GM23338 (cell line): ENCODE results near the gene CPLX4. TPM values are rescaled to one million over a fixed set of nuclear protein-coding genes. Genes with fewer than 3 reads are reported as not detected.

Experiments
- ATAC-seq: fragments of 200-7000 bp; cut with Tn5 transposase; 3 replicates; pipeline ENCODE4 v1.9.1; 2020
- DNase-seq: peaks from one replicate; pipeline ENCODE4 v3.0.0-alpha.2; 2015; ENCODE audit warnings: low spot score
- H2AFZ ChIP-seq: fragments of 200-600 bp; sonication (generic); 2 replicates; pipeline ENCODE4 v1.8.0; 2016; ENCODE audit warnings: antibody characterized with exemption, mild to moderate bottlenecking, moderate library complexity
- H3F3A ChIP-seq: fragments of 200-600 bp; sonication (generic); replicated peaks from 2 replicates; pipeline ENCODE4 v1.8.0; 2017; ENCODE audit warnings: antibody characterized with exemption, mixed run types, low read depth
- H3K27ac ChIP-seq: fragments of 200-600 bp; sonication (generic); 2 replicates; pipeline ENCODE4 v1.6.1; 2016; ENCODE audit warnings: low read depth
- H3K27me3 ChIP-seq: fragments of 200-600 bp; sonication (generic); 2 replicates; pipeline ENCODE4 v1.8.0; 2016; ENCODE audit warnings: mild to moderate bottlenecking, mixed run types, moderate library complexity; ENCODE audit not compliant: insufficient read depth
- H3K36me3 ChIP-seq: fragments of 200-600 bp; sonication (generic); 2 replicates; pipeline ENCODE4 v1.8.0; 2016; ENCODE audit warnings: mild to moderate bottlenecking; ENCODE audit not compliant: insufficient read depth
- H3K4me1 ChIP-seq: fragments of 200-600 bp; sonication (generic); 2 replicates; pipeline ENCODE4 v1.8.0; 2016; ENCODE audit warnings: mild to moderate bottlenecking, moderate library complexity; ENCODE audit not compliant: insufficient read depth
- H3K4me2 ChIP-seq: fragments of 200-600 bp; sonication (generic); 2 replicates; pipeline ENCODE4 v1.7.1; 2017; ENCODE audit warnings: mixed run types
- H3K4me3 ChIP-seq: fragments of 200-600 bp; sonication (generic); 2 replicates; pipeline ENCODE4 v1.6.1; 2016; ENCODE audit warnings: mixed run types
- H3K79me2 ChIP-seq: fragments of 200-600 bp; sonication (generic); replicated peaks from 2 replicates; pipeline ENCODE4 v1.8.0; 2017; ENCODE audit warnings: mild to moderate bottlenecking; ENCODE audit not compliant: insufficient read depth
- H3K9me2 ChIP-seq: fragments of 200-600 bp; sonication (generic); 2 replicates; pipeline ENCODE4 v1.8.0; 2017; ENCODE audit not compliant: insufficient read depth
- H4K20me1 ChIP-seq: fragments of 200-600 bp; sonication (generic); replicated peaks from 2 replicates; pipeline ENCODE4 v1.8.0; 2017; ENCODE audit warnings: mild to moderate bottlenecking; ENCODE audit not compliant: insufficient read depth
- H3K27ac Mint-ChIP-seq: 2 replicates; pipeline ENCODE4 v1.8.0; 2020; ENCODE audit warnings: inconsistent platforms, mild to moderate bottlenecking, moderate library complexity, mixed read lengths
- H3K27me3 Mint-ChIP-seq: 3 replicates; pipeline ENCODE4 v1.8.0; 2022; ENCODE audit warnings: low read depth, mild to moderate bottlenecking, moderate library complexity, mixed read lengths, inconsistent platforms; ENCODE audit not compliant: insufficient read depth, poor library complexity
- H3K36me3 Mint-ChIP-seq: 3 replicates; pipeline ENCODE4 v1.8.0; 2021; ENCODE audit warnings: low read depth, mild to moderate bottlenecking, inconsistent platforms, moderate library complexity, mixed read lengths
- H3K4me1 Mint-ChIP-seq: 3 replicates; pipeline ENCODE4 v1.8.0; 2020; ENCODE audit warnings: mild to moderate bottlenecking, inconsistent platforms, mixed read lengths
- H3K4me3 Mint-ChIP-seq: 3 replicates; pipeline ENCODE4 v1.8.0; 2021; ENCODE audit warnings: moderate library complexity, mild to moderate bottlenecking, inconsistent platforms, mixed read lengths
- H3K9me3 Mint-ChIP-seq: 3 replicates; pipeline ENCODE4 v1.8.0; 2020; ENCODE audit warnings: moderate library complexity, mild to moderate bottlenecking, inconsistent platforms, mixed read lengths
- CREB1 ChIP-seq: fragments of 250-450 bp; sonication (Bioruptor Pico); IDR thresholded peaks from 2 replicates; pipeline ENCODE4 v1.5.0; 2020; ENCODE audit warnings: low read depth, mild to moderate bottlenecking, moderate library complexity
- EZH2phosphoT487 ChIP-seq: fragments of 200-600 bp; sonication (generic); IDR thresholded peaks from one replicate; pipeline ENCODE4 v1.8.1; 2018; ENCODE audit warnings: antibody characterized with exemption; ENCODE audit not compliant: unreplicated experiment
- JUNB ChIP-seq: IDR thresholded peaks from one replicate; pipeline ENCODE4 v1.6.1; 2016; ENCODE audit warnings: antibody characterized with exemption; ENCODE audit not compliant: unreplicated experiment
- NANOG ChIP-seq: IDR thresholded peaks from 2 replicates; pipeline ENCODE4 v1.6.1; 2016; ENCODE audit warnings: antibody characterized with exemption, borderline replicate concordance
- POLR2AphosphoS5 ChIP-seq: IDR thresholded peaks from 2 replicates; pipeline ENCODE4 v1.6.1; 2016; ENCODE audit warnings: antibody characterized with exemption, low read depth
- STAT1 ChIP-seq: IDR thresholded peaks from one replicate; pipeline ENCODE4 v1.6.1; 2016; ENCODE audit warnings: antibody characterized with exemption; ENCODE audit not compliant: unreplicated experiment
- ZNF114 ChIP-seq: fragments of 250-450 bp; sonication (Bioruptor Pico); IDR thresholded peaks from 2 replicates; pipeline ENCODE4 v1.5.0; 2020; ENCODE audit warnings: mild to moderate bottlenecking, moderate library complexity
- polyA plus RNA-seq: library from polyadenylated mRNA; unstranded; fragments of >200 nt; fragmentation: Nextera tagmentation; extraction: Ambion mirVana; gene quantifications from 2 replicates; pipeline ENCODE4 v1.2.1, GENCODE V29; 2016
- total RNA-seq: library from RNA; depleted of rRNA; stranded (reverse); fragments of >200 nt; shearing (Covaris generic); gene quantifications from 2 replicates; pipeline ENCODE4 v1.2.3, GENCODE V29; 2014
- TF ChIP-seq, protein P1 (sequence below): fragments of 250-450 bp; sonication (Bioruptor Pico); IDR thresholded peaks from 2 replicates; pipeline ENCODE4 v1.5.0; 2020; ENCODE audit warnings: mild to moderate bottlenecking, moderate library complexity
- TF ChIP-seq, protein P2 (sequence below): IDR thresholded peaks from one replicate; pipeline ENCODE4 v1.6.1; 2018; ENCODE audit warnings: antibody characterized with exemption; ENCODE audit not compliant: unreplicated experiment
- TF ChIP-seq, protein P3 (sequence below), 2 experiments: fragments of 200-600 bp in 1 of 2; sonication (generic) in 1 of 2; conservative IDR thresholded peaks; 2 replicates each; pipeline versions ENCODE4 v1.5.1 to v1.6.1; 2016 to 2017; ENCODE audit warnings: antibody characterized with exemption in 2 of 2, low read depth in 2 of 2, mild to moderate bottlenecking in 2 of 2, moderate library complexity in 1 of 2
- TF ChIP-seq, protein P4 (sequence below): IDR thresholded peaks from 2 replicates; pipeline ENCODE4 v1.6.1; 2016; ENCODE audit warnings: antibody characterized with exemption

Gene CPLX4
- total and polyA plus RNA-seq, 2 experiments from 2014 or later: not detected

DNA sequence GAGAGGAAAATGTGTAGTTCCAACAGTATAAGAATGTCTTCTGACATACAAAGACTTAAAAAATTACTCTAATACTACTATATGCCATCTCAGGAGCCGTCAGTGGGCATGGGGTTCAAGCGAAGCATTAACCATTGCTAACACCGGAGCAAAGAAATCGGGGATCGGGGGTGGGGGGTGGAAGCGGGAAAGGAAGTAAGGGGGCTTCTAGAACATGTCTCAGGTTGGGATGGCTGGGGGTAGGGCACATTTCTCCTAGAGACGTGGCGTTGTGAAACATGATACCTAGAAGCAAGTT lies 39.9 kb upstream of the CPLX4 start:
- Histone ChIP-seq H3K27me3 (peaks cover 17% of the 10 kb centered on the region), H2AFZ (peak overlapping the region; percentile 50; the same call in 1 of the 2 replicates), H3K27ac (peak overlapping the region; percentile 86; the same call in 1 of the 2 replicates), H3K79me2 (peaks cover 34% of the 10 kb centered on the region), H3K36me3 (peaks cover 17% of the 10 kb centered on the region), H4K20me1 (peaks cover 3% of the 10 kb centered on the region; the same call in 1 of the 2 replicates), H3K4me1 (peaks cover 15% of the 10 kb centered on the region), H3K4me3 (peak overlapping the region; percentile 94), H3K9me2 (no peaks in the 10 kb centered on the region), H3K4me2 (peak overlapping the region; percentile 89), H3F3A (no peaks in the 10 kb centered on the region)
- no peaks in the 10 kb centered on the region for H3K9me3 Mint-ChIP-seq
- peaks cover 3% of the 10 kb centered on the region for H3K27me3 Mint-ChIP-seq
- H3K4me3 Mint-ChIP-seq: peak overlapping the region; percentile 98
- no peak for TF ChIP-seq EZH2phosphoT487
- TF ChIP-seq, protein P1, sequence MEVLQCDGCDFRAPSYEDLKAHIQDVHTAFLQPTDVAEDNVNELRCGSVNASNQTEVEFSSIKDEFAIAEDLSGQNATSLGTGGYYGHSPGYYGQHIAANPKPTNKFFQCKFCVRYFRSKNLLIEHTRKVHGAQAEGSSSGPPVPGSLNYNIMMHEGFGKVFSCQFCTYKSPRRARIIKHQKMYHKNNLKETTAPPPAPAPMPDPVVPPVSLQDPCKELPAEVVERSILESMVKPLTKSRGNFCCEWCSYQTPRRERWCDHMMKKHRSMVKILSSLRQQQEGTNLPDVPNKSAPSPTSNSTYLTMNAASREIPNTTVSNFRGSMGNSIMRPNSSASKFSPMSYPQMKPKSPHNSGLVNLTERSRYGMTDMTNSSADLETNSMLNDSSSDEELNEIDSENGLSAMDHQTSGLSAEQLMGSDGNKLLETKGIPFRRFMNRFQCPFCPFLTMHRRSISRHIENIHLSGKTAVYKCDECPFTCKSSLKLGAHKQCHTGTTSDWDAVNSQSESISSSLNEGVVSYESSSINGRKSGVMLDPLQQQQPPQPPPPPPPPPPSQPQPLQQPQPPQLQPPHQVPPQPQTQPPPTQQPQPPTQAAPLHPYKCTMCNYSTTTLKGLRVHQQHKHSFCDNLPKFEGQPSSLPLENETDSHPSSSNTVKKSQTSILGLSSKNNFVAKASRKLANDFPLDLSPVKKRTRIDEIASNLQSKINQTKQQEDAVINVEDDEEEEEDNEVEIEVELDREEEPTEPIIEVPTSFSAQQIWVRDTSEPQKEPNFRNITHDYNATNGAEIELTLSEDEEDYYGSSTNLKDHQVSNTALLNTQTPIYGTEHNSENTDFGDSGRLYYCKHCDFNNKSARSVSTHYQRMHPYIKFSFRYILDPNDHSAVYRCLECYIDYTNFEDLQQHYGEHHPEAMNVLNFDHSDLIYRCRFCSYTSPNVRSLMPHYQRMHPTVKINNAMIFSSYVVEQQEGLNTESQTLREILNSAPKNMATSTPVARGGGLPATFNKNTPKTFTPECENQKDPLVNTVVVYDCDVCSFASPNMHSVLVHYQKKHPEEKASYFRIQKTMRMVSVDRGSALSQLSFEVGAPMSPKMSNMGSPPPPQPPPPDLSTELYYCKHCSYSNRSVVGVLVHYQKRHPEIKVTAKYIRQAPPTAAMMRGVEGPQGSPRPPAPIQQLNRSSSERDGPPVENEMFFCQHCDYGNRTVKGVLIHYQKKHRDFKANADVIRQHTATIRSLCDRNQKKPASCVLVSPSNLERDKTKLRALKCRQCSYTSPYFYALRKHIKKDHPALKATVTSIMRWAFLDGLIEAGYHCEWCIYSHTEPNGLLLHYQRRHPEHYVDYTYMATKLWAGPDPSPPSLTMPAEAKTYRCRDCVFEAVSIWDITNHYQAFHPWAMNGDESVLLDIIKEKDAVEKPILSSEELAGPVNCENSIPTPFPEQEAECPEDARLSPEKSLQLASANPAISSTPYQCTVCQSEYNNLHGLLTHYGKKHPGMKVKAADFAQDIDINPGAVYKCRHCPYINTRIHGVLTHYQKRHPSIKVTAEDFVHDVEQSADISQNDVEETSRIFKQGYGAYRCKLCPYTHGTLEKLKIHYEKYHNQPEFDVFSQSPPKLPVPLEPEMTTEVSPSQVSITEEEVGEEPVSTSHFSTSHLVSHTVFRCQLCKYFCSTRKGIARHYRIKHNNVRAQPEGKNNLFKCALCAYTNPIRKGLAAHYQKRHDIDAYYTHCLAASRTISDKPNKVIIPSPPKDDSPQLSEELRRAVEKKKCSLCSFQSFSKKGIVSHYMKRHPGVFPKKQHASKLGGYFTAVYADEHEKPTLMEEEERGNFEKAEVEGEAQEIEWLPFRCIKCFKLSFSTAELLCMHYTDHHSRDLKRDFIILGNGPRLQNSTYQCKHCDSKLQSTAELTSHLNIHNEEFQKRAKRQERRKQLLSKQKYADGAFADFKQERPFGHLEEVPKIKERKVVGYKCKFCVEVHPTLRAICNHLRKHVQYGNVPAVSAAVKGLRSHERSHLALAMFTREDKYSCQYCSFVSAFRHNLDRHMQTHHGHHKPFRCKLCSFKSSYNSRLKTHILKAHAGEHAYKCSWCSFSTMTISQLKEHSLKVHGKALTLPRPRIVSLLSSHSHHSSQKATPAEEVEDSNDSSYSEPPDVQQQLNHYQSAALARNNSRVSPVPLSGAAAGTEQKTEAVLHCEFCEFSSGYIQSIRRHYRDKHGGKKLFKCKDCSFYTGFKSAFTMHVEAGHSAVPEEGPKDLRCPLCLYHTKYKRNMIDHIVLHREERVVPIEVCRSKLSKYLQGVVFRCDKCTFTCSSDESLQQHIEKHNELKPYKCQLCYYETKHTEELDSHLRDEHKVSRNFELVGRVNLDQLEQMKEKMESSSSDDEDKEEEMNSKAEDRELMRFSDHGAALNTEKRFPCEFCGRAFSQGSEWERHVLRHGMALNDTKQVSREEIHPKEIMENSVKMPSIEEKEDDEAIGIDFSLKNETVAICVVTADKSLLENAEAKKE (CRISPR knock-in tag): no peak
- TF ChIP-seq ZNF114 (CRISPR knock-in tag): no peak
- no peak for TF ChIP-seq NANOG
- no peak for TF ChIP-seq STAT1
- TF ChIP-seq CREB1 (CRISPR knock-in tag): no peak
- TF ChIP-seq JUNB: no peak
- TF ChIP-seq, protein P2, sequence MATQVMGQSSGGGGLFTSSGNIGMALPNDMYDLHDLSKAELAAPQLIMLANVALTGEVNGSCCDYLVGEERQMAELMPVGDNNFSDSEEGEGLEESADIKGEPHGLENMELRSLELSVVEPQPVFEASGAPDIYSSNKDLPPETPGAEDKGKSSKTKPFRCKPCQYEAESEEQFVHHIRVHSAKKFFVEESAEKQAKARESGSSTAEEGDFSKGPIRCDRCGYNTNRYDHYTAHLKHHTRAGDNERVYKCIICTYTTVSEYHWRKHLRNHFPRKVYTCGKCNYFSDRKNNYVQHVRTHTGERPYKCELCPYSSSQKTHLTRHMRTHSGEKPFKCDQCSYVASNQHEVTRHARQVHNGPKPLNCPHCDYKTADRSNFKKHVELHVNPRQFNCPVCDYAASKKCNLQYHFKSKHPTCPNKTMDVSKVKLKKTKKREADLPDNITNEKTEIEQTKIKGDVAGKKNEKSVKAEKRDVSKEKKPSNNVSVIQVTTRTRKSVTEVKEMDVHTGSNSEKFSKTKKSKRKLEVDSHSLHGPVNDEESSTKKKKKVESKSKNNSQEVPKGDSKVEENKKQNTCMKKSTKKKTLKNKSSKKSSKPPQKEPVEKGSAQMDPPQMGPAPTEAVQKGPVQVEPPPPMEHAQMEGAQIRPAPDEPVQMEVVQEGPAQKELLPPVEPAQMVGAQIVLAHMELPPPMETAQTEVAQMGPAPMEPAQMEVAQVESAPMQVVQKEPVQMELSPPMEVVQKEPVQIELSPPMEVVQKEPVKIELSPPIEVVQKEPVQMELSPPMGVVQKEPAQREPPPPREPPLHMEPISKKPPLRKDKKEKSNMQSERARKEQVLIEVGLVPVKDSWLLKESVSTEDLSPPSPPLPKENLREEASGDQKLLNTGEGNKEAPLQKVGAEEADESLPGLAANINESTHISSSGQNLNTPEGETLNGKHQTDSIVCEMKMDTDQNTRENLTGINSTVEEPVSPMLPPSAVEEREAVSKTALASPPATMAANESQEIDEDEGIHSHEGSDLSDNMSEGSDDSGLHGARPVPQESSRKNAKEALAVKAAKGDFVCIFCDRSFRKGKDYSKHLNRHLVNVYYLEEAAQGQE: no peak
- TF ChIP-seq, protein P3, sequence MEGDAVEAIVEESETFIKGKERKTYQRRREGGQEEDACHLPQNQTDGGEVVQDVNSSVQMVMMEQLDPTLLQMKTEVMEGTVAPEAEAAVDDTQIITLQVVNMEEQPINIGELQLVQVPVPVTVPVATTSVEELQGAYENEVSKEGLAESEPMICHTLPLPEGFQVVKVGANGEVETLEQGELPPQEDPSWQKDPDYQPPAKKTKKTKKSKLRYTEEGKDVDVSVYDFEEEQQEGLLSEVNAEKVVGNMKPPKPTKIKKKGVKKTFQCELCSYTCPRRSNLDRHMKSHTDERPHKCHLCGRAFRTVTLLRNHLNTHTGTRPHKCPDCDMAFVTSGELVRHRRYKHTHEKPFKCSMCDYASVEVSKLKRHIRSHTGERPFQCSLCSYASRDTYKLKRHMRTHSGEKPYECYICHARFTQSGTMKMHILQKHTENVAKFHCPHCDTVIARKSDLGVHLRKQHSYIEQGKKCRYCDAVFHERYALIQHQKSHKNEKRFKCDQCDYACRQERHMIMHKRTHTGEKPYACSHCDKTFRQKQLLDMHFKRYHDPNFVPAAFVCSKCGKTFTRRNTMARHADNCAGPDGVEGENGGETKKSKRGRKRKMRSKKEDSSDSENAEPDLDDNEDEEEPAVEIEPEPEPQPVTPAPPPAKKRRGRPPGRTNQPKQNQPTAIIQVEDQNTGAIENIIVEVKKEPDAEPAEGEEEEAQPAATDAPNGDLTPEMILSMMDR (conservative IDR thresholded peaks at IDR 0.05; ENCODE audit: low read depth in 2 of 2): no peak
- TF ChIP-seq, protein P4, sequence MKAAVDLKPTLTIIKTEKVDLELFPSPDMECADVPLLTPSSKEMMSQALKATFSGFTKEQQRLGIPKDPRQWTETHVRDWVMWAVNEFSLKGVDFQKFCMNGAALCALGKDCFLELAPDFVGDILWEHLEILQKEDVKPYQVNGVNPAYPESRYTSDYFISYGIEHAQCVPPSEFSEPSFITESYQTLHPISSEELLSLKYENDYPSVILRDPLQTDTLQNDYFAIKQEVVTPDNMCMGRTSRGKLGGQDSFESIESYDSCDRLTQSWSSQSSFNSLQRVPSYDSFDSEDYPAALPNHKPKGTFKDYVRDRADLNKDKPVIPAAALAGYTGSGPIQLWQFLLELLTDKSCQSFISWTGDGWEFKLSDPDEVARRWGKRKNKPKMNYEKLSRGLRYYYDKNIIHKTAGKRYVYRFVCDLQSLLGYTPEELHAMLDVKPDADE: no peak
- no peak for TF ChIP-seq POLR2AphosphoS5
- DNase-seq (no peak), ATAC-seq (no peak)
- peak overlapping the region; percentile 97 for H3K27ac Mint-ChIP-seq
- H3K4me1 Mint-ChIP-seq: peaks cover 5% of the 10 kb centered on the region
- peaks cover 12% of the 10 kb centered on the region for H3K36me3 Mint-ChIP-seq
